Spleen (tissue), 7 donors: Measurements from ENCODE around the gene TBL3.

Source experiments
- POLR2A ChIP-seq, 3 donors: fragments of 450-650 bp; IDR thresholded peaks; one replicate each; pipeline ENCODE4 v1.5.1; 2017; ENCODE audit warnings: antibody characterized with exemption in 3 of 3, mild to moderate bottlenecking in 1 of 3
- POLR2AphosphoS5 ChIP-seq, 3 donors: sonication (generic); formaldehyde crosslinking; IDR thresholded peaks; one replicate each; pipeline ENCODE4 v1.5.1; 2017; ENCODE audit warnings: antibody characterized with exemption in 3 of 3
- TF ChIP-seq, protein P1 (sequence below), 11 experiments: fragments of 200-600 bp in 7 of 11; fragments of 450-650 bp in 4 of 11; sonication (generic) in 4 of 11; IDR thresholded peaks in 8 of 11; conservative IDR thresholded peaks in 3 of 11; 1 replicate in 7 of 11; 2 replicates in 4 of 11; pipeline versions ENCODE4 v1.4.0 to v1.8.0; 2016 to 2021; ENCODE audit warnings: antibody characterized with exemption in 11 of 11, inconsistent platforms in 4 of 11, mild to moderate bottlenecking in 1 of 11
- donor health status: DM: no; HTN: no; CAD: no; lungs with moderate emphysema.
- donor health status: DM: no; HTN: no; CAD: no.
- donor health status: DM: no; HTN: no; CAD: no.

DNA sequence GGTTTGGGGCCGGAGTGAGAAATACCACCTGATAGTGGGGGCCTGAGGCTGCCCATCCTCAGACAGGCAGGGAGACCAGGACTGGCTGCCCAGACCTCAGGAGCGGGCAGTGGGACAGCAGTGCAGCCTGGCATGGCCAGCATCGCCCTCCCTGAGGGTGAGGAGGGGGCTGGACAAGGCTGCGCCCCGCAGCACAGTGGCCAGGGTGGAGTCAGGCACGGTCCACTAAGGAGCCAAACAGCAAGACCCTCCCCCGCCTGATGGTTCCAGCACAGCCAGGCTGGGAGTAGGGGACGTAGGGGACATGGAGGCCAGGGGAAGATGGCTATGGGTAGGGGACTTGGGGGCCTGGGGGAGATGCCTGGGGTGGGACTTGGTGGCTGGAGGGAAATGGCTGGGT lies 34.5 kb downstream of the TBL3 start:
- TF ChIP-seq POLR2AphosphoS5 (IDR thresholded peaks at IDR 0.05) (no peak), POLR2A (IDR thresholded peaks at IDR 0.05) (no peak)
- TF ChIP-seq, protein P1, sequence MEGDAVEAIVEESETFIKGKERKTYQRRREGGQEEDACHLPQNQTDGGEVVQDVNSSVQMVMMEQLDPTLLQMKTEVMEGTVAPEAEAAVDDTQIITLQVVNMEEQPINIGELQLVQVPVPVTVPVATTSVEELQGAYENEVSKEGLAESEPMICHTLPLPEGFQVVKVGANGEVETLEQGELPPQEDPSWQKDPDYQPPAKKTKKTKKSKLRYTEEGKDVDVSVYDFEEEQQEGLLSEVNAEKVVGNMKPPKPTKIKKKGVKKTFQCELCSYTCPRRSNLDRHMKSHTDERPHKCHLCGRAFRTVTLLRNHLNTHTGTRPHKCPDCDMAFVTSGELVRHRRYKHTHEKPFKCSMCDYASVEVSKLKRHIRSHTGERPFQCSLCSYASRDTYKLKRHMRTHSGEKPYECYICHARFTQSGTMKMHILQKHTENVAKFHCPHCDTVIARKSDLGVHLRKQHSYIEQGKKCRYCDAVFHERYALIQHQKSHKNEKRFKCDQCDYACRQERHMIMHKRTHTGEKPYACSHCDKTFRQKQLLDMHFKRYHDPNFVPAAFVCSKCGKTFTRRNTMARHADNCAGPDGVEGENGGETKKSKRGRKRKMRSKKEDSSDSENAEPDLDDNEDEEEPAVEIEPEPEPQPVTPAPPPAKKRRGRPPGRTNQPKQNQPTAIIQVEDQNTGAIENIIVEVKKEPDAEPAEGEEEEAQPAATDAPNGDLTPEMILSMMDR (IDR thresholded peaks at IDR 0.05 in 8 of 11, conservative IDR thresholded peaks at IDR 0.05 in 3 of 11): no peak
